Testis (tissue), 2 donors: ENCODE data around the gene CARS1.

Experiments used
- CTCF ChIP-seq, 3 experiments: fragments of 450-650 bp in 2 of 3; fragments of 200-600 bp in 1 of 3; sonication (generic) in 1 of 3; IDR thresholded peaks; one replicate each; pipeline ENCODE4 v1.5.1; 2016 to 2019; ENCODE audit warnings: antibody characterized with exemption in 3 of 3, mild to moderate bottlenecking in 2 of 3, moderate library complexity in 1 of 3
- POLR2A ChIP-seq: fragments of 450-650 bp; IDR thresholded peaks from one replicate; pipeline ENCODE4 v1.6.1; 2017; ENCODE audit warnings: antibody characterized with exemption, mild to moderate bottlenecking, moderate library complexity

DNA sequence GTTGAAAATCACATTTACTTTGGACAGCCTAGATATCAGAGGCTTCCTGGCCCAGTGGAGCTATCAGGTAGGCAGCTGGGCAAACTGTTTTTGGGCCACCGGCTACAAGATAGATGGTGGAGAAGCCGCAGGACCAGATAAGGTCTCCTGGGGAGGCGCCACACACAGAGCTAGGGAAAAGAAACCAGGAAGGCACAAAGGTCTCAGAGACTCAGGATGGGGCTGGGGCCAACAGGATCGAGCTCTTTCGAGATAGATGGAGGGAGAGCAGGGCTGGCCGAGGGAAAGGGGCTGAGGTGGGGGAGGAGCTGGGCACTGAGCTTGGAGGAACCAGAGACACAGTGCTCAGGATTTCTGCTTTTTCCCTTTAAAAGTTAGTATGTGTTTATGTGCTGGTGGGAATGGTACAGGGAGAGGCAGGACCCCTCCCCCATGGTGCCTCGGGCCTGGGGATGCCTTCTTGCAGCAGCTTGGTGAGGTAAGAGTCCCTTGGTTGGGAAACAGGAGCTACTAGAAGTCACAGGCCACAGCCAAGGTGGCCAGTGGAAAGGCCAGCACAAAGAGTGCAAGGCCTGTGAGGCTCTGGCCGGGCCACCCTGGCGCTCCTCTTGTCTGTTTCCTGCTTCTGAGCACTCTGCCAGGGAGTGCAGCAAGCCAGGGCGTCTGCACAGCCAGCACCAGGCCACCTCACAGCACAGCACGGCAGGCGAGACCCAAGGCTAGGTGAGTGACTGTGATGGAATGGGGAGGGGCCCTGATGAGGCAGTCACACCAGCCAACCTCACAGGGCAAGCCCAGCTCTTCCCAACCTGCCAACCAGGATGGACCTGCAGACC, 53.6 kb downstream of the CARS1 start:
- TF ChIP-seq CTCF (IDR thresholded peaks at IDR 0.05), result no peak
- TF ChIP-seq POLR2A, result no peak
